Measurements from ENCODE around the gene PRDM10.

Gene PRDM10

GRCh38 chr11:129946965-129947364, 55.7 kb downstream of the PRDM10 start:
- no peak for DNase-seq (ENCODE audit: low read depth in 2 of 2)

- DNase-seq (ENCODE audit: low read depth in 2 of 2) = no peak
These were observed 56.4 kb downstream of the PRDM10 start for GRCh38 chr11:129946256-129946655.

GRCh38 chr11:129945373-129945772, 57.3 kb downstream of the PRDM10 start:
- no peak for DNase-seq (ENCODE audit: low read depth in 2 of 2)

- DNase-seq (ENCODE audit: low read depth in 2 of 2) = no peak
These were observed 57.9 kb downstream of the PRDM10 start for GRCh38 chr11:129944696-129945095.

- no peak for DNase-seq (ENCODE audit: low read depth in 2 of 2)
These were observed 59.6 kb downstream of the PRDM10 start for GRCh38 chr11:129943036-129943435.

GRCh38 chr11:129939510-129939909, 63.1 kb downstream of the PRDM10 start:
- no peak for DNase-seq (ENCODE audit: low read depth in 2 of 2)

- DNase-seq (ENCODE audit: low read depth in 2 of 2) = no peak
These were observed 63.9 kb downstream of the PRDM10 start for GRCh38 chr11:129938764-129939163.

GRCh38 chr11:129937592-129938238, 64.9 kb downstream of the PRDM10 start:
- DNase-seq (ENCODE audit: low read depth in 2 of 2) = no peak

GRCh38 chr11:129935723-129936122, 66.9 kb downstream of the PRDM10 start:
- no peak for DNase-seq (ENCODE audit: low read depth in 2 of 2)

GRCh38 chr11:129933891-129934290, 68.7 kb downstream of the PRDM10 start:
- no peak for DNase-seq (ENCODE audit: low read depth in 2 of 2)

GRCh38 chr11:129933262-129933661, 69.4 kb downstream of the PRDM10 start:
- DNase-seq (ENCODE audit: low read depth in 2 of 2) = no peak

- DNase-seq (ENCODE audit: low read depth in 2 of 2) = no peak
These were observed 70.1 kb downstream of the PRDM10 start for GRCh38 chr11:129932381-129933067.

GRCh38 chr11:129930743-129931142, 71.9 kb downstream of the PRDM10 start:
- no peak for DNase-seq (ENCODE audit: low read depth in 2 of 2)

GRCh38 chr11:129930296-129930695, 72.3 kb downstream of the PRDM10 start:
- DNase-seq (ENCODE audit: low read depth in 2 of 2) = no peak

- DNase-seq (ENCODE audit: low read depth in 2 of 2) = no peak
These were observed 72.9 kb downstream of the PRDM10 start for GRCh38 chr11:129929721-129930120.

- DNase-seq (ENCODE audit: low read depth in 2 of 2) = no peak
These were observed 73.5 kb downstream of the PRDM10 start for GRCh38 chr11:129928923-129929692.

- DNase-seq (ENCODE audit: low read depth in 2 of 2) = no peak
These were observed 80.0 kb downstream of the PRDM10 start for GRCh38 chr11:129922674-129923073.

GRCh38 chr11:129918361-129918760, 84.3 kb downstream of the PRDM10 start:
- no peak for DNase-seq (ENCODE audit: low read depth in 2 of 2)

- DNase-seq (ENCODE audit: low read depth in 2 of 2) = no peak
These were observed 85.4 kb downstream of the PRDM10 start for GRCh38 chr11:129917231-129917630.

GRCh38 chr11:129911298-129911697, 91.3 kb downstream of the PRDM10 start:
- no peak for DNase-seq (ENCODE audit: low read depth in 2 of 2)

GRCh38 chr11:129910360-129910759, 92.3 kb downstream of the PRDM10 start:
- DNase-seq (ENCODE audit: low read depth in 2 of 2) = no peak

- DNase-seq (ENCODE audit: low read depth in 2 of 2) = no peak
These were observed 97.2 kb downstream of the PRDM10 start for GRCh38 chr11:129905402-129905801.

GRCh38 chr11:129896062-129896461, 106.6 kb downstream of the PRDM10 start:
- DNase-seq (ENCODE audit: low read depth in 2 of 2) = no peak

Measured in stimulated activated CD8-positive, alpha-beta memory T cell treated with anti-CD3 and anti-CD28 coated beads, Interleukin-2, amount 100 ng/mL, for 1 hour (primary cell).